NT2/D1 (cell line): ENCODE measurements around the gene ST6GALNAC4.

Experiments used
- SUZ12 ChIP-seq: IDR thresholded peaks from 2 replicates; pipeline ENCODE4 v1.6.1; 2011; ENCODE audit not compliant: insufficient read length, insufficient read depth; ENCODE audit errors: extremely low read depth
- YY1 ChIP-seq: IDR thresholded peaks from 2 replicates; pipeline ENCODE4 v1.6.1; 2011; ENCODE audit not compliant: insufficient read length, insufficient read depth
- ZNF274 ChIP-seq: IDR thresholded peaks from 2 replicates; pipeline ENCODE4 v1.6.1; 2011; ENCODE audit warnings: mild to moderate bottlenecking, low read depth, low read length

- TF ChIP-seq SUZ12 (no peak), ZNF274 (no peak), YY1 (no peak)
Measured at GRCh38 chr9:127862075-127863011, 54.5 kb downstream of the ST6GALNAC4 start.
